ENCODE data around the gene VPS37B. TPM values are rescaled to one million over a fixed set of nuclear protein-coding genes. Genes with fewer than 3 reads are reported as not detected.
"Not testable (repeated sequence)": the region's sequence is repeated elsewhere in the genome, so short reads cannot be mapped to it uniquely, and the experiment has no call there.

The VPS37B gene
- total and polyA plus RNA-seq, 2 of the 8 experiments (the other 6 are each of a cell fraction or from before 2014, with no cell fraction given): 11.9 to 15.7 TPM

- H3K23me2 ChIP-seq (ENCODE audit: low read depth, low read length); H4K20me1 ChIP-seq (replicated peaks in 1 of 2; ENCODE audit: control insufficient read depth in 1 of 2, insufficient read depth in 2 of 2, low read length in 2 of 2); H2BK5ac ChIP-seq (ENCODE audit: low read depth, low read length); H3K27me3 ChIP-seq (replicated peaks in 1 of 4; ENCODE audit: control insufficient read depth in 3 of 4, extremely low read depth in 1 of 4, insufficient read depth in 3 of 4, low read length in 3 of 4); H4K8ac ChIP-seq (ENCODE audit: extremely low read depth, insufficient read depth, low read length); H2BK120ac ChIP-seq (replicated peaks; ENCODE audit: low read depth, low read length); H3K4ac ChIP-seq (replicated peaks; ENCODE audit: insufficient read length, low read depth, low read length); H2BK20ac ChIP-seq (ENCODE audit: low read length); H2AFZ ChIP-seq (ENCODE audit: low read length); H3K18ac ChIP-seq (ENCODE audit: extremely low read depth, low read length); H2AK5ac ChIP-seq (ENCODE audit: low read depth, low read length); H3K9ac ChIP-seq (replicated peaks in 1 of 4; ENCODE audit: extremely low read depth in 1 of 4, low read depth in 3 of 4, low read length in 3 of 4); H3K56ac ChIP-seq (replicated peaks; ENCODE audit: insufficient read length, low read depth, low read length); H3K4me2 ChIP-seq (ENCODE audit: insufficient read depth in 1 of 2, low read depth in 2 of 2, low read length in 2 of 2); H4K5ac ChIP-seq (ENCODE audit: insufficient read length, low read depth, low read length); H3K79me1 ChIP-seq (ENCODE audit: low read depth, low read length); H3K14ac ChIP-seq (ENCODE audit: insufficient read length); H3K36me3 ChIP-seq (ENCODE audit: control insufficient read depth in 2 of 4, insufficient read depth in 4 of 4, low read length in 3 of 4); H2BK12ac ChIP-seq (ENCODE audit: low read depth, low read length); H3K27ac ChIP-seq (ENCODE audit: low read depth, low read length); H3K9me3 ChIP-seq (ENCODE audit: insufficient read depth in 2 of 2, low read depth in 1 of 2, low read length in 1 of 2); H3K79me2 ChIP-seq (ENCODE audit: control insufficient read depth in 1 of 2, insufficient read depth in 2 of 2, low read length in 2 of 2); H3K4me3 ChIP-seq (ENCODE audit: extremely low read depth in 1 of 4, insufficient read depth in 2 of 4, low read depth in 3 of 4, low read length in 4 of 4); FAIRE-seq; DNase-seq (ENCODE audit: low read depth in 1 of 2, low spot score in 2 of 2); H4K91ac ChIP-seq (replicated peaks; ENCODE audit: insufficient read length, low read length); H2BK15ac ChIP-seq (ENCODE audit: low read length); H3K23ac ChIP-seq (ENCODE audit: insufficient read length); POLR2A ChIA-PET (ENCODE audit: partially characterized antibody): not testable (repeated sequence)
- peaks cover 0 to 13% (median 7%) of the 10 kb centered on the region in 4 experiments; a peak in 6 of 7 replicates for H3K4me1 ChIP-seq (replicated peaks in 1 of 4; ENCODE audit: control insufficient read depth in 3 of 4, insufficient read depth in 4 of 4, low read length in 3 of 4)
- CTCF ChIA-PET (ENCODE audit: partially characterized antibody): interaction anchor here (0.6 to 1.0 kb wide), 2 partner anchors 30 to 48 kb away, joined by 3 to 4 read pairs; no protein-coding TSS in a partner anchor
- 86% methylated on average over 5 of the region's 5 CpGs; no CpG with 5 or more reads in 1 of the 2 experiments for WGBS, 2 experiments (ENCODE audit: extremely low coverage in 1 of 2, insufficient coverage in 1 of 2, insufficient read length in 1 of 2, insufficient replicate concordance in 2 of 2, low coverage in 1 of 2, low lambda C conversion rate in 2 of 2, missing lambda C conversion rate in 1 of 2)
Observed at GRCh38 chr12:122905258-122905657, 9.3 kb upstream of the VPS37B start.

All from H1 (cell line).